Measurements from ENCODE around the gene APOBEC3C. TPM values are rescaled to one million over a fixed set of nuclear protein-coding genes. Genes with fewer than 3 reads are reported as not detected.
"Not testable (repeated sequence)": the region's sequence is repeated elsewhere in the genome, so short reads cannot be mapped to it uniquely, and the experiment has no call there.

APOBEC3C gene
- total and polyA plus RNA-seq, 2 of the 4 experiments (the other 2 are of a cell fraction): 6.6 to 32.0 TPM

- H4K8ac ChIP-seq (ENCODE audit: low read depth in 2 of 2, low read length in 2 of 2): no peak overlapping the region
- H2AFZ ChIP-seq (replicated peaks; ENCODE audit: low read length, poor library complexity): no peak overlapping the region
- no peak overlapping the region for H2BK5ac ChIP-seq (ENCODE audit: low read depth, low read length, poor library complexity, severe bottlenecking)
- dilution Hi-C loops (cut with HindIII; ENCODE audit: low sequenced_read_pairs, unreplicated experiment): no loop called here
- no peak for DNase-seq
- no peaks in the 10 kb centered on the region for H3K9me1 ChIP-seq (ENCODE audit: insufficient read depth, low read length)
- no peak overlapping the region for H3K4ac ChIP-seq (ENCODE audit: low read depth, low read length)
- no peaks in the 10 kb centered on the region for H3K4me1 ChIP-seq (ENCODE audit: control insufficient read depth, insufficient read depth, low read length)
- WGBS, 2 experiments (ENCODE audit: extremely low coverage in 2 of 2, insufficient read length in 1 of 2): 75% methylated on average over 5 of the region's 11 CpGs; no CpG with 5 or more reads in 1 of the 2 experiments
- no peak overlapping the region for H4K91ac ChIP-seq (ENCODE audit: insufficient read depth, low read depth, low read length)
- TF ChIP-seq NFE2L2 (IDR thresholded peaks at IDR 0.05; ENCODE audit: low read depth, low read length) (no peak), CHD1 (IDR thresholded peaks at IDR 0.05; ENCODE audit: low read depth, low read length) (no peak), ELK1 (IDR thresholded peaks at IDR 0.05; ENCODE audit: borderline replicate concordance, low read depth, low read length) (no peak), FOS (IDR thresholded peaks at IDR 0.05; ENCODE audit: low read depth, low read length) (no peak), RFX5 (IDR thresholded peaks at IDR 0.05; ENCODE audit: low read depth, low read length) (no peak), RCOR1 (IDR thresholded peaks at IDR 0.05; ENCODE audit: insufficient replicate concordance, low read length) (no peak)
- H3K79me1 ChIP-seq (ENCODE audit: low read depth in 1 of 2, low read length in 2 of 2): no peaks in the 10 kb centered on the region
- H3K27ac ChIP-seq (ENCODE audit: insufficient read depth, low read length): no peak overlapping the region
- ChIA-PET CTCF (no interaction called here), POLR2A (ENCODE audit: unreplicated experiment) (no interaction called here)
- no peaks in the 10 kb centered on the region for H4K20me1 ChIP-seq (ENCODE audit: insufficient read depth, low read length)
- H3K27me3 ChIP-seq (ENCODE audit: control insufficient read depth, insufficient read depth, low read length): peaks cover 17% of the 10 kb centered on the region
- peaks cover 4% of the 10 kb centered on the region for H3K9me3 ChIP-seq (ENCODE audit: control insufficient read depth, insufficient read depth, low read length)
- H2AK9ac ChIP-seq (replicated peaks; ENCODE audit: low read depth, low read length, poor library complexity): no peak overlapping the region
- H2AK5ac ChIP-seq (ENCODE audit: low read depth, low read length): no peak overlapping the region
- no TSS peak for BruUV-seq (replicated peaks)
- no peak overlapping the region for H2BK20ac ChIP-seq (ENCODE audit: low read depth, low read length)
- in situ Hi-C loops (cut with MboI; ENCODE audit: low sequenced_read_pairs): no loop called here
- H3K36me3 ChIP-seq (ENCODE audit: control insufficient read depth, insufficient read depth, low read length): no peaks in the 10 kb centered on the region
- no peak for ATAC-seq (ENCODE audit: low read depth)
- H2BK120ac ChIP-seq (ENCODE audit: low read depth, low read length): no peak overlapping the region
- H3K18ac ChIP-seq (ENCODE audit: low read depth, low read length): no peak overlapping the region
- H3K4me3 ChIP-seq (ENCODE audit: insufficient read depth, low read depth, low read length): no peak overlapping the region
- H2BK15ac ChIP-seq (ENCODE audit: low read depth, low read length): no peak overlapping the region
- no peak overlapping the region for H4K5ac ChIP-seq (ENCODE audit: low read depth, low read length)
- H3K9ac ChIP-seq (ENCODE audit: low read depth, low read length): no peak overlapping the region
- H3K14ac ChIP-seq (replicated peaks; ENCODE audit: low read depth, low read length): no peak overlapping the region
- H3K23ac ChIP-seq (ENCODE audit: low read depth, low read length): no peak overlapping the region
- H3K4me2 ChIP-seq (ENCODE audit: low read depth, low read length): no peak overlapping the region
- no peak overlapping the region for H3K56ac ChIP-seq (ENCODE audit: extremely low read depth, insufficient read depth, low read length)
- intact Hi-C loops (cut with micrococcal nuclease): no loop called here
Measured at GRCh38 chr22:39055658-39056057, 41.6 kb downstream of the APOBEC3C start.

GRCh38 chr22:39061290-39061689 lies 47.2 kb downstream of the APOBEC3C start:
- not testable (repeated sequence) for H2BK15ac ChIP-seq (ENCODE audit: low read depth, low read length); H4K5ac ChIP-seq (ENCODE audit: low read depth, low read length)
- 32% methylated on average over 3 of the region's 6 CpGs; no CpG with 5 or more reads in 1 of the 2 experiments for WGBS, 2 experiments (ENCODE audit: extremely low coverage in 2 of 2, insufficient read length in 1 of 2)

More at GRCh38 chr22:39061290-39061689, 47.2 kb downstream of the APOBEC3C start:
- H3K79me1 ChIP-seq (ENCODE audit: low read depth in 1 of 2, low read length in 2 of 2); H3K23ac ChIP-seq (ENCODE audit: low read depth, low read length); POLR2A ChIA-PET (ENCODE audit: unreplicated experiment); H2AFZ ChIP-seq (replicated peaks; ENCODE audit: low read length, poor library complexity); in situ Hi-C loops (cut with MboI; ENCODE audit: low sequenced_read_pairs); H2BK20ac ChIP-seq (ENCODE audit: low read depth, low read length); H4K20me1 ChIP-seq (ENCODE audit: insufficient read depth, low read length); ATAC-seq (ENCODE audit: low read depth); H3K4me3 ChIP-seq (ENCODE audit: insufficient read depth, low read depth, low read length); dilution Hi-C loops (cut with HindIII; ENCODE audit: low sequenced_read_pairs, unreplicated experiment); H3K14ac ChIP-seq (replicated peaks; ENCODE audit: low read depth, low read length); DNase-seq; H3K4ac ChIP-seq (ENCODE audit: low read depth, low read length); CTCF ChIA-PET; H4K8ac ChIP-seq (ENCODE audit: low read depth in 2 of 2, low read length in 2 of 2); H3K9me3 ChIP-seq (ENCODE audit: control insufficient read depth, insufficient read depth, low read length); H4K91ac ChIP-seq (ENCODE audit: insufficient read depth, low read depth, low read length); H3K9me1 ChIP-seq (ENCODE audit: insufficient read depth, low read length); H3K27ac ChIP-seq (ENCODE audit: insufficient read depth, low read length); H2BK5ac ChIP-seq (ENCODE audit: low read depth, low read length, poor library complexity, severe bottlenecking); H3K56ac ChIP-seq (ENCODE audit: extremely low read depth, insufficient read depth, low read length); H3K18ac ChIP-seq (ENCODE audit: low read depth, low read length); H3K4me1 ChIP-seq (ENCODE audit: control insufficient read depth, insufficient read depth, low read length); H2AK5ac ChIP-seq (ENCODE audit: low read depth, low read length); H2BK120ac ChIP-seq (ENCODE audit: low read depth, low read length); intact Hi-C loops (cut with micrococcal nuclease); BruUV-seq (replicated peaks); H3K36me3 ChIP-seq (ENCODE audit: control insufficient read depth, insufficient read depth, low read length); H3K4me2 ChIP-seq (ENCODE audit: low read depth, low read length); H2AK9ac ChIP-seq (replicated peaks; ENCODE audit: low read depth, low read length, poor library complexity); H3K9ac ChIP-seq (ENCODE audit: low read depth, low read length): not testable (repeated sequence)
- H3K27me3 ChIP-seq (ENCODE audit: control insufficient read depth, insufficient read depth, low read length): peaks cover 26% of the 10 kb centered on the region
